OCI-LY1 (cell line): ENCODE results near the gene CCDC12.

Experiments
- CTCF ChIP-seq: fragments of 200-600 bp; sonication (generic), shearing (Covaris generic); IDR thresholded peaks from 2 replicates; pipeline ENCODE4 v1.5.1; 2017; ENCODE audit warnings: mild to moderate bottlenecking, antibody characterized with exemption, low read length, moderate library complexity, mixed read lengths
- EZH2 ChIP-seq: fragments of 200-600 bp; sonication (generic), shearing (Covaris generic); IDR thresholded peaks from 2 replicates; pipeline ENCODE4 v1.8.0; 2017; ENCODE audit warnings: borderline replicate concordance, mixed run types, mild to moderate bottlenecking, antibody characterized with exemption, low read length, moderate library complexity, mixed read lengths

- TF ChIP-seq CTCF (no peak), EZH2 (no peak)
These were observed 34.4 kb upstream of the CCDC12 start for GRCh38 chr3:47010910-47011309.
